Inferior parietal cortex (tissue), 1 donor: ENCODE results near the gene TDRD7.

Experiments used
- DNase-seq: peaks from one replicate; pipeline ENCODE4 v3.0.0-alpha.2; 2016; ENCODE audit errors: extremely low spot score

TDRD7 gene

GRCh38 chr9:97526895-97527575 lies 115.1 kb downstream of the TDRD7 start:
- DNase-seq: no peak

- DNase-seq: no peak
Measured at GRCh38 chr9:97527626-97528528, 116.0 kb downstream of the TDRD7 start.

- no peak for DNase-seq
Measured at GRCh38 chr9:97528529-97529230, 116.8 kb downstream of the TDRD7 start.

GRCh38 chr9:97529363-97530076 lies 117.6 kb downstream of the TDRD7 start:
- no peak for DNase-seq

- DNase-seq: no peak
Measured at GRCh38 chr9:97531888-97532376, 120.0 kb downstream of the TDRD7 start.

GRCh38 chr9:97534185-97534584 lies 122.3 kb downstream of the TDRD7 start:
- no peak for DNase-seq

- no peak for DNase-seq
Measured at GRCh38 chr9:97534961-97535594, 123.2 kb downstream of the TDRD7 start.

GRCh38 chr9:97535771-97536170 lies 123.9 kb downstream of the TDRD7 start:
- DNase-seq: no peak

GRCh38 chr9:97536480-97536879 lies 124.6 kb downstream of the TDRD7 start:
- DNase-seq: no peak

GRCh38 chr9:97543561-97543960 lies 131.7 kb downstream of the TDRD7 start:
- no peak for DNase-seq

- DNase-seq: no peak
Measured at GRCh38 chr9:97545486-97545885, 133.6 kb downstream of the TDRD7 start.
